ENCODE results near the gene MATN1.

DNA sequence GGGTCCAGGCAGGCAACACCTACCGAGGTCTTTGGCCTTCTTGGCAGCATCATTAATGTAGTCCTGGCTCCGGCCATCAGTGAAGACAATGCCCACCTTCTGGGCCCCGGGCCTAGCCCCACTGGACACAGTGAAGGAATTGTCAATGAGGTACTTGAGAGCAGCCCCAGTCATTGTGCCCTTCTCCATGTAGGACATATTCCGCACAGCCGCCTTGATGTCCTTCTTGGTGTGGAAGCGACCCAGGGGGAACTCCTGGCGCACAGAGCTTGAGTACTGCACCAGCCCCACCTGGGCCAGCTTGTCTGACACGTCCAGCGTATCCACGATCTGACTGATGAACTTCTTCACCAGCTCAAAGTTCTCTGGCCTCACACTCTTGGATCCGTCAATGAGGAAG, 7.5 kb downstream of the MATN1 start:
- TF ChIP-seq EZH2 (IDR thresholded peaks at IDR 0.05), result no peak
- no peak for TF ChIP-seq POLR2AphosphoS5 (IDR thresholded peaks at IDR 0.05; ENCODE audit: borderline replicate concordance, low read depth, low read length)
